HG03103 (cell line): ENCODE measurements around the gene CD99.
"Not testable (repeated sequence)": the region's sequence is repeated elsewhere in the genome, so short reads cannot be mapped to it uniquely, and the experiment has no call there.

Experiments used
- ATAC-seq: cut with Tn5 transposase; IDR thresholded peaks from one replicate; pipeline ENCODE4 v1.9.1; 2021; ENCODE audit warnings: low read depth; ENCODE audit not compliant: unreplicated experiment

Gene CD99

DNA sequence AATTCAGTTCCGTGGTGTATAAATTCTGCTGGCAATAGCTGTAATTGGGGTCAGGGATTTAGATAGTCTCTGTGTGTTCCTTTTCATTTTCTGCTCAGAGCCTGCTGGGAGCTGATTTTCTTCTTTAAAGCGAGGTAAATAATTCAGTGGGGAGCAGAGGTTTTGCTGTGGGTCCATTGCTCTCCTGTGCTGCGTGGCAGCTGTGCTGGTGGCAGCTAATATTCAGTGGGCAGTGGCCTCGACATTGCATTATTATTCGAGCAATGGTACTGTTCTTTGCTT lies 74.4 kb downstream of the CD99 start:
- ATAC-seq, result no peak

GRCh38 chrX:2766906-2767305 lies 75.8 kb downstream of the CD99 start:
- ATAC-seq, result no peak

DNA sequence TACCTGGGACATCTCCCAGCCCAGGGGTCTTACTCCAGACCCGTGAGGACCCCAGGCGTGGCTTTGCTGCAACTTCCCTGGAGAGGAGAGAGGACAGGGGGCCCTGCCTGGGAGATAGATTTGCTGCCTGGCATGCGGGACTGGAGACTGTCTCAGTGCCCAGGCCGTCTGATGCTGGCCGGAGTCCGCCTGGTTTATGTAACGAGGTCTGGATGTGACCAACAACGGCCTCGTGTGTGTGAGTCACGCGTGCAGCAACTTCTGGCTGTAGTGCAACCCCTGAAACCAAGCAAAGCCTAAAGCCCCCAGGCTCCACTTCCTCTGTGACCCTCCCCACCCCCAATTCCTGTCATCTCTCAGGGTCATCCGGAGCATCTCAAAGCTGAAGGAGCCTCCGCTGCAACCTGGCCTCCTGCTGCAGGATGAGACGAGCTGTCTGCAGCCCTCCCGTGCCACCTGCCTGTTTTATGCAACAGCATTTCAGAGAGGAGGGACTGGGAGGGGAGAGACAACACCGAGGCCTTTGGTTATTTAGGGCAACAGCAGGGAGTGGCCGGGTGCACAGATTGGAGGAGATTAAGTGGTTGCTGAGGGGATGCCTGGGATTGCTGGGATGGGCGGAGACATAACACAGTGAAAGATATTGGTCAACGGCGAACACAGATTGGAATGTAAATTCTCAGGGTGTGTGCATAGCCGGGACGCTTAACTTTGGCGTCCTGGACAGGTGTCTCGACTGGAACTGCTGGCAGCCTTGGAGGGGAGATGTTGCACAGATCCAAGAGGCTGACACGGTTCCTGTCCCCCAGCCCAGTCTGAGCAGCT lies 76.7 kb downstream of the CD99 start:
- ATAC-seq, result no peak

DNA sequence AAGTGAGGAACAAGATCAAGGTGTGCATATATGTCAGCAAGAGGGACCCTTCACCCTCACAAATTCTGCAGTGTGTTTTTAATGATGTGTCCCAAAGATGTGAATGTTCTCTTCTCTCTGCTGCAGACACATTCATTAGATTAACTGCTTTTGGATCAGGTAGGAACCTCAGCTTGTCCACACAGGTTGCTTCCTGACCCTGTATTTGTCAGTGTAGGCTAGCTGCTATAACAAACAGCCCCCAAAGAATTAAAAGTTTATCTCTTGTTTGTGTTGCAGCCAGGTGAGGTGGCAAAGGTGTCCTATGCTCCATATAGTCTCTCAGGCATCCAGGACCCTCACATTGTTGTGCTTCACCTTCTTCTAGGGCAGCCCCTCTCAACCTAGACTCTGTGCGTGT lies 78.5 kb downstream of the CD99 start:
- no peak for ATAC-seq

DNA sequence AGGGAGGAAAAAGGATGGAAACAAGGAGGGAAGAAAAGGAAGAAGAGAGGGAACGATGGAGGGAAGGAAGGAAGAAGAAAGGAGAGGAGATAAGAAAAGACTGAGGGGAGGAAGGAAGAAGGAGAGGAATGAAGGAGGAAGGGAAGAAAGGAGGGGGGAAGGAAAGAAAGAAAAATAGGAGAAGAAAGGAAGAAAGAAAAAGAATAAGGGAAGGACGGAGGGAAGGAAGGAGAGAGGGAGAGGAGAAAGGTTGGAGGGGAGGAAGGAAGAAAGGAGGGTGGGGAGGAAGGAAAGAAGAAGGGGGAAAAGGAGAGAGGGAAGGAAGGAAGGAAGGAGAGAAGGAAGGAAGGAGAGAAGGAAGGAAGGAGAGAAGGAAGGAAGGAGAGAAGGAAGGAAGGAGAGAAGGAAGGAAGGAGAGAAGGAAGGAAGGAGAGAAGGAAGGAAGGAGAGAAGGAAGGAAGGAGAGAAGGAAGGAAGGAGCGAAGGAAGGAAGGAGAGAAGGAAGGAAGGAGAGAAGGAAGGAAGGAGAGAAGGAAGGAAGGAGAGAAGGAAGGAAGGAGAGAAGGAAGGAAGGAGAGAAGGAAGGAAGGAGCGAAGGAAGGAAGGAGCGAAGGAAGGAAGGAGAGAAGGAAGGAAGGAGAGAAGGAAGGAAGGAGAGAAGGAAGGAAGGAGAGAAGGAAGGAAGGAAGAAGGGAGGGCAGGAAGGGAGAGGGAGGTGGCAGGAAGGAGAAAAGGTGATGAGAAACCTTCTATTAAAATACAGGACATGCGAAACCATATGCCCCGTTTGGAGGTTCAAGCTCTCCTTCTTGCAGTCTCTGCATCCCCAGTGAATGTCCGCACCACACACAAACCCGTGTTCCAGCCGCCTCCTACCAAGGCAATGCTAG lies 82.3 kb downstream of the CD99 start:
- not testable (repeated sequence) for ATAC-seq

DNA sequence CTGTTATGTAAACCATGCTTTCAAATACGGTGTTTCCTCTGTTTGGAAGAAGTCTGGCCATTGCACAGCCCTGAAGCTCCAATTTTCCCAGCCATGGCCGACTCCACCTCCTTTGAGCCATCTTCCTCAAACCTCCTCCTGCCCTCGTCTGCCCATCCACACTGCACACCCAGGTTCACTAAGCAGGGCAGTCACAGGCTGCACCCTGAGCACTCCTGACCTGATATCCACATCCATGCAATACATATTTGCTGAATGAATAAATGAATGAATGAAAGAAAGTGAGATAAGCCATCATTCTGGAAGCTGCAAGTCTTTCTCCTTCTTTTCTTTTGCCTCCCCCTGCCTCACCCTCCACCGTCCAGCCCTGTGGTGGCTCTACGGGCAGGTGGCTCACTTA lies 83.0 kb downstream of the CD99 start:
- no peak for ATAC-seq

GRCh38 chrX:2774776-2775175 lies 83.7 kb downstream of the CD99 start:
- ATAC-seq, result no peak

DNA sequence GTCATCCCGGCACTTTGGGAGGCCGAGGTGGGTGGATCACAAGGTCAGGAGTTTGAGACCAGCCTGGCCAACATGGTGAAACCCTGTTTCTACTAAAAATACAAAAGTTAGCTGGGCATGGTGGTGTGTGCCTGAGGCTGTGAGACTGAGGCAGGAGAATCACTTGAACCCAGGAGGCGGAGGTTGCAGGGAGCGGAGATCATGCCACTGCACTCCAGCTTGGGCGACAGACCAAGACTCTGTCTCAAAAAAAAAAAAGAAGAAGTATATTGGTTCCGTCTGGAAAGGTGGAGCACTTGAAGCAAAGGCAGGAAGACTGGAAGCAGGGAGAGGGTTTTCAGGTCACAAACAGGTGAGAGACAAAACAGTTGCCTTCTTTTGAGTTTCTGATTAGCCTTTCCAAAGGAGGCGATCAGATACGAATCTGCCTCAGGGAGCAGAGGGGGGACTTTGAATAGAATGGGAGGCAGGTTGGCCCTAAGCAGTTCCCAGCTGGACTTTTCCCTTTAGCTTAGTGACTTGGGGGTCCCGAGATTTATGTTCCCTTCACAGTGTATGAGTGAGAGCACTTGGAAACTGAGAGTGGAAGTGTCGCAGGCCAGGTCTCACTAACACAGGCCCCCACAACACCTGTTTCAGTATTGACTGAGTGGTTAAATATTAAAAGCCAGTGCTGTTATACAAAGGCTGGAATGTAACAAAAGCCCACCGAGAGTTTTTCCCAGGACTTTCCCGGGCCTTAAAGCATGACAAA lies 89.6 kb downstream of the CD99 start:
- ATAC-seq, result not testable (repeated sequence)

DNA sequence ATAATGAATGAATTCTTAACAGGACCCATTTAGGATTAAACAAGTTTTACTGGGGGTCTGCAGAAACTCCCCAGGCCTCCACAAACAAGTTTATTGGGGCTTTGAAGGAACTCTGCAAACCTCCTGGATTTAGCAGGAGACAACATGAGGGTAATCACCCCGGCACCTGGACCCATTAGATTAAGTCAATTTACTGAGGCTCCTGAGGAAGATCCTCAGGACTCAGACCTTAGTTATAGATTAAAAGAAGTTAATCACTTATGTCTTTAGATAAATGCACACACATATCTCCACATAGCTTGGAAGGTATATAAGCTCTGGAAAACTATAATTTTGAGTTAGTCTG lies 90.1 kb downstream of the CD99 start:
- no peak for ATAC-seq

DNA sequence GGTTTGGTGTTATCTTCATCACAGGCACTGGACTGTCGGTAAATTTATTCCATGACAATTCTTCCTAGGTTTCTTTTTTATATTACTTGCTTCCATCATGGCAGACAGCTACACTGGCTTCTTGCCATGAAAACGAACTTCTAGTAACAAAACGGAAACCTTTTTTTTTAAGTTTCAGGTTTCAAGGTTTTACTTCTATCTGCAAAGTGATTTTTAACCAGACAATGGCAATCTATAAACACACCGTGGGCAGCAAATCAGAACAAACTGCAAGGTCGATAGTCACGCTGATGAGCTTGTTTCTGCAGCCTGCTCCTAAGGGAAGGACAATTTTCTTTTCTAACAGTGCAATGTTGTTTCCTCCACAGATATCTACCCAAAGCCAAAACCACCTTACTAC lies 90.6 kb downstream of the CD99 start:
- ATAC-seq, result no peak

GRCh38 chrX:2782171-2782570 lies 91.1 kb downstream of the CD99 start:
- ATAC-seq, result no peak

- no peak for ATAC-seq
Observed at GRCh38 chrX:2782778-2783177, 91.7 kb downstream of the CD99 start.

DNA sequence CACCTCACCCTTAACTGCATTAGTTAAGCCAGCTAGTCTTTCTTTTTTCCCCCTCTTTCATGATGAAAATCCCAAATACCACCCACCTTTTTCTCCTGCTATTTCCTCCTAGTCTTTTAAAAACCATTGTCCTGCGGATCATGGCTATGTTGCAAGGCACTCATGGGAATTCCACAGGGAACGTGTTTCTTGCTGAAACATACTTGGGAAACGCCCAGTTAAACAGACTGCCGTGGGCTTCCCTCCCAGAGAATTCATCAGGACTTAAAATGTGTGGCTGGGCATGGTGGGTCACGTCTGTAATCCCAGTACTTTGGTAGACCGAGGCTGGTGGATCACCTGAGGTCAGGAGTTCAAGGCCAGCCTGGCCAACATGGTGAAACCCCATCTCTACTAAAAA lies 92.9 kb downstream of the CD99 start:
- no peak for ATAC-seq

DNA sequence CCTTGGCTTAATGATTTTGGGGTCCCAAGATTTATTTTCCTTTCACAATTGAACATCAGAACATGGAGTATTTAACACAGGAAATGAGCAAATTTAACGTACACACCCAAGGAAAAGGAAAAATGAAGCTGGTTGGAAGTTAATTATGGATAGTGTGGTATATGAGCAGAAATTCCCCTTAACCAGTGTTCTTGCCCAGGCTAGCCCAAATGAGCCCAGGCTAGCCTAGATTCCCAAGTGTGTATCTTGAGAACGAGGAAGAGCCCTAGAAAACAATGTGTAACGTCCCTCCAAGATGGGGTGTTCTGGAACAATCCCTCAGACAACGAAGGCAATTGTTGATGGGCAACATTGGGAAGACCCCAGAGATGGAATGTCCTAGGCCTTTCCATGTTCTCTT lies 94.4 kb downstream of the CD99 start:
- ATAC-seq, result no peak

DNA sequence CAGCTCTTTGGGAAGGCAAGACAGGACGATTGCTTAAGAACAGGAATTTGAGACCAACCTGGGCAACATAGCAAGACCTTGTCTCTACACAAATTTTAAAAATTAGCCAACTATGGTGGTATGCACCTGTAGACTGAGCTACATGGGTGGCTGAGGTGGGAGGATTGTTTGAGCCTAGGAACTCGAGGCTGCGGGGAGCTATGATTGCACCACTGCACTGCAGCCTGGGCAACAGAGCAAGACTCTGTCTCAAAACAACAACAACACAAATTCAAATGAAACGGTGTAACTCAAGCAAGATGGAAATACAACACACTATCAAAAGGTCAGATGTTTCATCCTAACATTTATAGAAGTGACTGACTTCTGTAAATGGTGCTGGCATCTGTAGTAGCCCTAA lies 97.9 kb downstream of the CD99 start:
- no peak for ATAC-seq

- no peak for ATAC-seq
Observed at GRCh38 chrX:2789569-2789968, 98.5 kb downstream of the CD99 start.
